Heart right ventricle (tissue), 16 donors: Measurements from ENCODE around the gene HS6ST1. TPM values are rescaled to one million over a fixed set of nuclear protein-coding genes. Genes with fewer than 3 reads are reported as not detected.

Source experiments
- ATAC-seq, 8 donors: fragments of 200-7000 bp; cut with Tn5 transposase; one replicate each; pipeline ENCODE4 v1.9.1; 2020; ENCODE audit warnings: mild to moderate bottlenecking in 8 of 8, moderate library complexity in 8 of 8, moderate number of reproducible peaks in 1 of 8
- DNase-seq, 2 donors: peaks; one replicate each; pipeline ENCODE4 v3.0.0-alpha.2; 2020
- H3K27ac ChIP-seq, 10 donors: fragments of 200-600 bp; sonication (generic) in 2 of 10; one replicate each; pipeline versions ENCODE4 v1.5.0 to v1.8.0; 2020 to 2022; ENCODE audit warnings: mild to moderate bottlenecking in 3 of 10
- H3K27me3 ChIP-seq, 7 donors: fragments of 200-600 bp; one replicate each; pipeline ENCODE4 v1.8.0; 2021 to 2022; ENCODE audit warnings: mild to moderate bottlenecking in 2 of 7
- H3K36me3 ChIP-seq, 9 donors: fragments of 200-600 bp; sonication (generic) in 1 of 9; one replicate each; pipeline versions ENCODE4 v1.5.0 to v1.8.0; 2020 to 2022; ENCODE audit warnings: mild to moderate bottlenecking in 2 of 9
- H3K4me1 ChIP-seq, 9 donors: fragments of 200-600 bp; sonication (generic) in 1 of 9; one replicate each; pipeline versions ENCODE4 v1.5.0 to v1.8.0; 2020 to 2022; ENCODE audit warnings: mild to moderate bottlenecking in 4 of 9
- H3K4me3 ChIP-seq, 10 donors: fragments of 200-600 bp; sonication (generic) in 2 of 10; one replicate each; pipeline versions ENCODE4 v1.5.0 to v1.8.0; 2020 to 2022; ENCODE audit warnings: mild to moderate bottlenecking in 7 of 10, moderate library complexity in 2 of 10
- H3K9me3 ChIP-seq, 11 donors: fragments of 200-600 bp in 10 of 11; sonication (generic) in 2 of 11; one replicate each; pipeline versions ENCODE4 v1.5.0 to v1.8.0; 2013 to 2022; ENCODE audit warnings: mild to moderate bottlenecking in 2 of 11, control low read depth in 1 of 11, moderate library complexity in 1 of 11
- WGBS, 2 donors: extraction: QIAGEN DNeasy Blood & Tissue Kit; methylation state at CpG; one replicate each; pipeline ENCODE4 v1.1.7; 2013; ENCODE audit warnings: inconsistent platforms in 1 of 2; 5-methylcytosine and 5-hydroxymethylcytosine counted together
- intact Hi-C, 10 donors: fragments of 100-400 bp; cut with DNase I; formaldehyde crosslinking; loops; one replicate each; pipeline versions ENCODE4 v1.11.1 to v1.14.2; 2022
- polyA plus RNA-seq, 2 donors: library from polyadenylated mRNA; stranded (reverse); fragments of 200-250 nt; gene quantifications; one replicate each; pipeline ENCODE4 v1.2.3, GENCODE V29; 2013
- total RNA-seq, 10 donors: library from RNA; stranded (reverse); fragmentation: NEBNext Ultra II Directional in 3 of 10; extraction: Animal tissue kit (Norgen Biotek cat#: 25700) in 3 of 10; gene quantifications; one replicate each; pipeline versions ENCODE4 v1.2.1 to v1.2.4, GENCODE V29; 2021 to 2023
- TF ChIP-seq, protein P1 (sequence below), 9 donors: fragments of 200-600 bp; sonication (generic) in 2 of 9; IDR thresholded peaks; one replicate each; pipeline versions ENCODE4 v1.5.0 to v1.8.0; 2021 to 2022; ENCODE audit warnings: antibody characterized with exemption in 9 of 9, mild to moderate bottlenecking in 5 of 9, moderate library complexity in 1 of 9
- donor health status: Arrhythmogenic right ventricular cardiomyopathy.
- donor health status: ischemic (EF 13 %, LVEDD 7.1; RV severe dilation, severe dysfunction).
- donor health status: healthy with polysubstance abuse.
- donor health status: DM: no; HTN: yes; CAD: no.
- donor health status: DM: no; HTN: no; CAD: no.
- donor health status: ischemic (EF 25% LVEDD 6.9; RV normal size, moderate dysfunction).
- donor health status: ischemic (EF 25% LVEDD 5.7; RV mildly dilated, moderate dysfunction).
- donor health status: healthy.
- donor health status: DM: yes; HTN: yes; CAD: no.
- donor health status: Ischemic cardiomyopathy.
- donor health status: ischemic (EF 35%, LVEDD 5.7; RV mildly dilated, moderate dysfunction).
- donor health status: nonischemic (EF 11% LVEDD 7.7; RV severe dilation, severe dysfunction).
- donor health status: DM: yes; HTN: yes; CAD: no.
- donor health status: PGD.
- donor health status: ischemic (EF 29% LVEDD 5.4; RV normal size, mild dysfunction).
- donor health status: nonischemic (EF 23%, LVEDD 6.1; RV moderate dilation, normal function).

The HS6ST1 gene
- total and polyA plus RNA-seq, 12 donors = 10.5 to 51.6 (median 18.2) TPM

DNA sequence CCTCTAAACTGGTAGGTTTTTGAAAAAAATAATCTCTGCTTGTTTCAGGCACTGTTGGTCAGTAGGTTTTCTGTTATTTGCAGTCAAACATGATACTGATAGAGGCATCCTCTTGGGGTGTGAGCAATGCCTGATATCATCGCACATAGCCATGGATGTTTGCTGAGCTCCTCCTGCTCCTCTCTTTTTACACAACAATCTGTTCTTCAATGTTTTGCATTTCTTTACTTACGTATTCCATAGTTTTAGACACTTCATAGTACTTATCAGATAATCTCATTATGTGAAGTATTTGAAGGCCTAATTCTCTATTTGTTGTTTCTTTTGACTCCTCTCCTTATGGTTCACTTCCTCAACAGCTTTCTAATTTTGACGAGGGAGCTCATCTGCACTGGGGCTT is 23.0 kb upstream of the HS6ST1 start:
- intact Hi-C loops = loop anchor here in 1 of 10 donors (10.0 kb wide), 1 partner anchor 1053 kb away; no protein-coding TSS in a partner anchor
- WGBS, 2 donors = 86 to 88% methylated on average over 3 of the region's 3 CpGs
- H3K4me1 ChIP-seq = no peaks in the 10 kb centered on the region

DNA sequence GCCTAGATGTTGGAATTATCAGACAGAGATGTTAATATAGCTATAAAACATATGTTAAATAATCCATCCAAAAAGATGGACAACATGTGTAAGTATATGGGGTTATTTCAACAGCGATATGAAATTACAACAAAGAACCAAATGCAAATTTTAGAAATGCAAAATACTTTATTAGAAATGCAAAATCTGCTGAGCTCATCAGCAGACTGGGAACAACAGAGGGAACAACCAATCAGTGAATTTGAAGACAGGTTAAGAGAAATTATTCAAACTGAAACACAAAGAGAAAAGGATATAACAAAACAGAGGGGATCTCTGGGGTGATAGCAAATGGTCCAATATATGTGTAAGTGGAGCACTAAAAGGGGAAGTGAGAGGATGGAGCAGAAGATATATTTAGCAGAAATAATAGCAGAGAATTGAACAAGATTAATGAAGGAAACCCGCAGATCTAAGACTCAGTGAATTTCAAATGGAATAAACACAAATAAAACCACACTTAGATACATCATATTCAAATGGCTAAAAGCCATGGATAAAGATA is 13.5 kb upstream of the HS6ST1 start:
- 94 to 100% methylated on average over 2 of the region's 2 CpGs for WGBS, 2 donors
- no peak for DNase-seq
- intact Hi-C loops = no loop called here
- no peak for ATAC-seq
- Histone ChIP-seq H3K27ac (no peak overlapping the region), H3K4me1 (no peaks in the 10 kb centered on the region), H3K9me3 (peaks cover 0 to 42% (median 12%) of the 10 kb centered on the region in 11 donors), H3K4me3 (no peak overlapping the region), H3K36me3 (no peaks in the 10 kb centered on the region), H3K27me3 (no peaks in the 10 kb centered on the region)
- TF ChIP-seq, protein P1, sequence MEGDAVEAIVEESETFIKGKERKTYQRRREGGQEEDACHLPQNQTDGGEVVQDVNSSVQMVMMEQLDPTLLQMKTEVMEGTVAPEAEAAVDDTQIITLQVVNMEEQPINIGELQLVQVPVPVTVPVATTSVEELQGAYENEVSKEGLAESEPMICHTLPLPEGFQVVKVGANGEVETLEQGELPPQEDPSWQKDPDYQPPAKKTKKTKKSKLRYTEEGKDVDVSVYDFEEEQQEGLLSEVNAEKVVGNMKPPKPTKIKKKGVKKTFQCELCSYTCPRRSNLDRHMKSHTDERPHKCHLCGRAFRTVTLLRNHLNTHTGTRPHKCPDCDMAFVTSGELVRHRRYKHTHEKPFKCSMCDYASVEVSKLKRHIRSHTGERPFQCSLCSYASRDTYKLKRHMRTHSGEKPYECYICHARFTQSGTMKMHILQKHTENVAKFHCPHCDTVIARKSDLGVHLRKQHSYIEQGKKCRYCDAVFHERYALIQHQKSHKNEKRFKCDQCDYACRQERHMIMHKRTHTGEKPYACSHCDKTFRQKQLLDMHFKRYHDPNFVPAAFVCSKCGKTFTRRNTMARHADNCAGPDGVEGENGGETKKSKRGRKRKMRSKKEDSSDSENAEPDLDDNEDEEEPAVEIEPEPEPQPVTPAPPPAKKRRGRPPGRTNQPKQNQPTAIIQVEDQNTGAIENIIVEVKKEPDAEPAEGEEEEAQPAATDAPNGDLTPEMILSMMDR (IDR thresholded peaks at IDR 0.05) = no peak

More for the DNA sequence above, 23.0 kb upstream of the HS6ST1 start:
- no peak overlapping the region for H3K4me3 ChIP-seq
- DNase-seq = no peak
- peaks cover 0 to 17% (median under 1%) of the 10 kb centered on the region in 11 donors for H3K9me3 ChIP-seq
- H3K36me3 ChIP-seq = no peaks in the 10 kb centered on the region
- H3K27me3 ChIP-seq = no peaks in the 10 kb centered on the region
- no peak overlapping the region for H3K27ac ChIP-seq
- ATAC-seq = no peak
- TF ChIP-seq, protein P1 (IDR thresholded peaks at IDR 0.05) = no peak

- H3K4me1 ChIP-seq = peaks cover 0 to 7% (median 4%) of the 10 kb centered on the region in 9 donors
- no peak overlapping the region for H3K27ac ChIP-seq
- H3K9me3 ChIP-seq = peaks cover 0 to 26% (median 12%) of the 10 kb centered on the region in 11 donors
- H3K36me3 ChIP-seq = no peaks in the 10 kb centered on the region
- H3K4me3 ChIP-seq = no peak overlapping the region
- no peak for DNase-seq
- WGBS, 2 donors = 99% methylated on average over 5 of the region's 5 CpGs
- TF ChIP-seq, protein P1 (IDR thresholded peaks at IDR 0.05) = no peak
- ATAC-seq = no peak
- intact Hi-C loops = no loop called here
- H3K27me3 ChIP-seq = no peaks in the 10 kb centered on the region
Observed at GRCh38 chr2:128330583-128330982, 11.9 kb upstream of the HS6ST1 start.

GRCh38 chr2:128329607-128330006 is 10.9 kb upstream of the HS6ST1 start:
- ATAC-seq (no peak), DNase-seq (no peak)
- Histone ChIP-seq H3K4me1 (peaks cover 0 to 14% (median 6%) of the 10 kb centered on the region in 9 donors), H3K9me3 (peaks cover 0 to 24% (median 12%) of the 10 kb centered on the region in 11 donors), H3K36me3 (no peaks in the 10 kb centered on the region), H3K4me3 (no peak overlapping the region), H3K27ac (no peak overlapping the region), H3K27me3 (no peaks in the 10 kb centered on the region)
- 73 to 84% methylated on average over 6 of the region's 6 CpGs for WGBS, 2 donors
- TF ChIP-seq, protein P1 (IDR thresholded peaks at IDR 0.05) = no peak
- intact Hi-C loops = loop anchor here (5.0 to 10.0 kb wide), 10 partner anchors 115 to 1595 kb away; no protein-coding TSS in a partner anchor
